Activated CD4-positive, alpha-beta memory T cell treated with anti-CD3 and anti-CD28 coated beads, Interleukin-2, amount 10 ng/mL, durations not matched to agents 7 days and 5 days (primary cell): ENCODE data around the gene FAM83D. TPM values are rescaled to one million over a fixed set of nuclear protein-coding genes. Genes with fewer than 3 reads are reported as not detected.
"Not testable (repeated sequence)": the region's sequence is repeated elsewhere in the genome, so short reads cannot be mapped to it uniquely, and the experiment has no call there.

Source experiments
- CTCF ChIA-PET: fragments of 350-600 bp; sonication (Branson Sonifier 250); formaldehyde crosslinking; loops from one replicate; lab custom pipeline; 2021; ENCODE audit warnings: antibody characterized with exemption, inconsistent platforms; lab: Charles Lee
- POLR2A ChIA-PET: fragments of 350-600 bp; sonication (Branson Sonifier 250); formaldehyde crosslinking; loops from one replicate; lab custom pipeline; 2021; ENCODE audit warnings: antibody characterized with exemption; lab: Charles Lee
- DNase-seq: peaks from one replicate; pipeline ENCODE4 v3.0.0-alpha.2; 2020
- H3K27ac Mint-ChIP-seq: one replicate; pipeline ENCODE4 v1.8.0; 2021; ENCODE audit warnings: mild to moderate bottlenecking, mixed read lengths
- H3K27me3 Mint-ChIP-seq: one replicate; pipeline ENCODE4 v1.8.0; 2021; ENCODE audit warnings: mixed read lengths
- H3K36me3 Mint-ChIP-seq: one replicate; pipeline ENCODE4 v1.8.0; 2021; ENCODE audit warnings: low read depth, mixed read lengths
- H3K4me1 Mint-ChIP-seq: one replicate; pipeline ENCODE4 v1.8.0; 2021; ENCODE audit warnings: mixed read lengths
- H3K4me3 Mint-ChIP-seq: one replicate; pipeline ENCODE4 v1.8.0; 2021; ENCODE audit warnings: mild to moderate bottlenecking, mixed read lengths
- H3K9me3 Mint-ChIP-seq: one replicate; pipeline ENCODE4 v1.8.0; 2021; ENCODE audit warnings: mixed read lengths
- total RNA-seq, 2 experiments: library from RNA; stranded (reverse); gene quantifications; one replicate each; pipeline ENCODE4 v1.2.3, GENCODE V29; 2021

The FAM83D gene
- total RNA-seq, 2 experiments from 2014 or later: 18.9 to 19.9 TPM

DNA sequence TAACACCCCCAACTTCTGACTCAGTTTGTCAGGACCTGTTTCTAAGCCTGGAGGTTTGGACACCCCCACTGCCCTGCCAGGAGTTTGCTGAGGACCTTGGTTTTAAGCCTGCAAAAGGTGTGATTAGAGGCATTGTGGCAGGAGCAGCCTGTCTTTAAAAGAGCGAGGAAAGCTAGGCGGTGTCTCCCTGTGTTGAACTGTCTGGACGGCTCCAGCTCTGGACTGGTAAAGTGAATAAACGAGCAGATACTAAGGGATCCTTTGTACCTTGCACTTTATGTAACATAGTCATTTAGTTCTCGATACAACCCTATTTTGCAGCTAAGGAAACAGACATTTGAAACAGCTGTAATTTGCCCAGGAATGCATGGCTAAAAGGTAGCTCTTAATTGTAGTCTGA lies 14.4 kb downstream of the FAM83D start:
- ChIA-PET CTCF (interaction anchor here (1.5 to 1.6 kb wide), 3 partner anchors 11 to 109 kb away, joined by 5 to 6 read pairs (median 5); no protein-coding TSS in a partner anchor), POLR2A (interaction anchor here (1.0 to 1.2 kb wide), 2 partner anchors 10 to 14 kb away, joined by 3 to 6 read pairs; no protein-coding TSS in a partner anchor)
- no peak overlapping the region for H3K27ac Mint-ChIP-seq
- H3K4me1 Mint-ChIP-seq: peaks cover 11% of the 10 kb centered on the region
- no peak for DNase-seq
- no peaks in the 10 kb centered on the region for H3K27me3 Mint-ChIP-seq
- peaks cover 61% of the 10 kb centered on the region for H3K36me3 Mint-ChIP-seq
- H3K4me3 Mint-ChIP-seq: no peak overlapping the region
- H3K9me3 Mint-ChIP-seq: no peaks in the 10 kb centered on the region

GRCh38 chr20:38941726-38942389 lies 15.6 kb downstream of the FAM83D start:
- DNase-seq: no peak
- Mint-ChIP-seq H3K27ac (no peak overlapping the region), H3K4me1 (peaks cover 9% of the 10 kb centered on the region), H3K36me3 (peaks cover 63% of the 10 kb centered on the region), H3K27me3 (no peaks in the 10 kb centered on the region), H3K4me3 (no peak overlapping the region), H3K9me3 (no peaks in the 10 kb centered on the region)
- ChIA-PET CTCF (interaction anchor here (0.7 to 1.6 kb wide), 6 partner anchors 12 to 108 kb away, joined by 3 to 6 read pairs (median 4); partner anchors contain the start of gene DHX35), POLR2A (interaction anchor here (1.1 to 1.2 kb wide), 2 partner anchors 10 to 15 kb away, joined by 3 read pairs; no protein-coding TSS in a partner anchor)

DNA sequence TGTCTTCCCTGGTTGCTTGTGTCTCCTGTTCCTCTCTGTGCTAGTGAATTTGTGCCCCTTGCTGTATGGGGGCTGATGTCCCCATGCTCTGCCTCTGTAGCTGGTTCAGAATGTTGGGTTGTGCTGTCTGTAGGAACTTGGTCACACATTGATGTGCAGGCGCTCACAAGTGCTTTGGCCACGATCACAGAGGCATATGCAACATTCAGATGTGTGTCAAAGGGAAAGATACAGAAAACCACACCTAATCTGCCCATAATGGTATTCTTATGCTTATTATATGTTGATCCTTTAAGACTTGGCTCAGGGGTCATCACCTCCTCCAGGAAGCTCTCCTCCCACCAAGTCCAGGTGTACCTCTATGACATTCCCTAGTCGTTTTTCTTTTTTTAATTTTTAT lies 18.8 kb downstream of the FAM83D start:
- Mint-ChIP-seq H3K36me3 (peaks cover 76% of the 10 kb centered on the region), H3K27me3 (no peaks in the 10 kb centered on the region), H3K4me1 (no peaks in the 10 kb centered on the region), H3K4me3 (no peak overlapping the region), H3K9me3 (no peaks in the 10 kb centered on the region), H3K27ac (no peak overlapping the region)
- CTCF ChIA-PET: no interaction called here
- DNase-seq: no peak
- POLR2A ChIA-PET: interaction anchor here (1.6 kb wide), 1 partner anchor 16 kb away, joined by 5 read pairs; no protein-coding TSS in a partner anchor

GRCh38 chr20:38946836-38947235 lies 20.6 kb downstream of the FAM83D start:
- no peak overlapping the region for H3K4me3 Mint-ChIP-seq
- no peaks in the 10 kb centered on the region for H3K4me1 Mint-ChIP-seq
- DNase-seq: no peak
- peaks cover 81% of the 10 kb centered on the region for H3K36me3 Mint-ChIP-seq
- CTCF ChIA-PET: no interaction called here
- H3K27ac Mint-ChIP-seq: no peak overlapping the region
- POLR2A ChIA-PET: no interaction called here
- no peaks in the 10 kb centered on the region for H3K9me3 Mint-ChIP-seq
- H3K27me3 Mint-ChIP-seq: no peaks in the 10 kb centered on the region

- H3K27me3 Mint-ChIP-seq: no peaks in the 10 kb centered on the region
- no peak overlapping the region for H3K4me3 Mint-ChIP-seq
- H3K9me3 Mint-ChIP-seq: no peaks in the 10 kb centered on the region
- no peak overlapping the region for H3K27ac Mint-ChIP-seq
- DNase-seq: no peak
- CTCF ChIA-PET: no interaction called here
- POLR2A ChIA-PET: no interaction called here
- H3K36me3 Mint-ChIP-seq: peaks cover 79% of the 10 kb centered on the region
- H3K4me1 Mint-ChIP-seq: no peaks in the 10 kb centered on the region
These were observed 21.7 kb downstream of the FAM83D start for GRCh38 chr20:38947931-38948362.

DNA sequence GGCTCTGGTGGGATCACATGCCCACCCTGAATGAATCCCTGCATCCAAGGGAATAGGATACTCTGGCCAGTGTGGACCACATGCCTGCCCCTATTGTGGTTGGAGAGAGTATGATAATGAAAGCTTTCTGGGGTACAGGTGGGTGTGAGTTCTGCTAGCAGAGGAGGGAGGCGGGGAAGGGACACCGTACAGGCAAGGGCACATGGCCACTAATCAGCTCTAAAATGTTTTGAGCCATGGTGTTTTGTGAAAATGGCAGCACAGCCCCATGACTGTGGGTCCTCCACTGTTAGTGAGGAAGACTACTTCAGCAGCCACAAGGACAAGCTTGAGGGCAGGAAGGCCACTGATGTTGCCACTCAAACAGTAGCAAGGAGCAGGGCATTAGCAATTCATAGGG lies 24.0 kb downstream of the FAM83D start:
- H3K27me3 Mint-ChIP-seq: no peaks in the 10 kb centered on the region
- H3K4me3 Mint-ChIP-seq: no peak overlapping the region
- peaks cover 71% of the 10 kb centered on the region for H3K36me3 Mint-ChIP-seq
- H3K27ac Mint-ChIP-seq: no peak overlapping the region
- H3K4me1 Mint-ChIP-seq: no peaks in the 10 kb centered on the region
- H3K9me3 Mint-ChIP-seq: no peaks in the 10 kb centered on the region
- DNase-seq: no peak
- ChIA-PET POLR2A (interaction anchor here (3.5 kb wide), 1 partner anchor 12 kb away, joined by 21 read pairs; the partner anchor contains the start of gene DHX35), CTCF (interaction anchor here (0.7 kb wide), 1 partner anchor 20 kb away, joined by 3 read pairs; no protein-coding TSS in a partner anchor)

DNA sequence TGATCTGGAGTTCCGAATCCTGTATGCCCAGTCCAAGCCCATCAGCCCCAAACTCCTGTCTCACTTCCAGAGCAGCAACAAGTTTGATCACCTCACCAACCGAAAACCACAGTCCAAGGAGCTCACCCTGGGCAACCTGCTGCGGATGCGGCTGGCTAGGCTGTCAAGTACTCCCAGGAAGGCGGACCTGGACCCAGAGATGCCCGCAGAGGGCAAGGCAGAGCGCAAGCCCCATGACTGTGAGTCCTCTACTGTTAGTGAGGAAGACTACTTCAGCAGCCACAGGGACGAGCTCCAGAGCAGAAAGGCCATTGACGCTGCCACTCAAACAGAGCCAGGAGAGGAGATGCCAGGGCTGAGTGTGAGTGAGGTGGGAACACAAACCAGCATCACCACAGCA lies 25.4 kb downstream of the FAM83D start:
- peaks cover 64% of the 10 kb centered on the region for H3K36me3 Mint-ChIP-seq
- no peaks in the 10 kb centered on the region for H3K4me1 Mint-ChIP-seq
- CTCF ChIA-PET: interaction anchor here (0.8 kb wide), 1 partner anchor 11 kb away, joined by 3 read pairs; the partner anchor contains the start of gene DHX35
- H3K27me3 Mint-ChIP-seq: no peaks in the 10 kb centered on the region
- POLR2A ChIA-PET: interaction anchor here (3.5 kb wide), 1 partner anchor 10 kb away, joined by 21 read pairs; the partner anchor contains the start of gene DHX35
- H3K4me3 Mint-ChIP-seq: no peak overlapping the region
- no peaks in the 10 kb centered on the region for H3K9me3 Mint-ChIP-seq
- DNase-seq: no peak
- H3K27ac Mint-ChIP-seq: no peak overlapping the region

- no peaks in the 10 kb centered on the region for H3K4me1 Mint-ChIP-seq
- H3K36me3 Mint-ChIP-seq: peaks cover 59% of the 10 kb centered on the region
- no peak overlapping the region for H3K27ac Mint-ChIP-seq
- no peaks in the 10 kb centered on the region for H3K27me3 Mint-ChIP-seq
- ChIA-PET CTCF (interaction anchor here (0.8 kb wide), 1 partner anchor 10 kb away, joined by 3 read pairs; the partner anchor contains the start of gene DHX35), POLR2A (interaction anchor here (3.5 kb wide), 1 partner anchor 10 kb away, joined by 21 read pairs; the partner anchor contains the start of gene DHX35)
- H3K4me3 Mint-ChIP-seq: no peak overlapping the region
- no peaks in the 10 kb centered on the region for H3K9me3 Mint-ChIP-seq
- no peak for DNase-seq
These were observed 25.9 kb downstream of the FAM83D start for GRCh38 chr20:38952153-38952552.

DNA sequence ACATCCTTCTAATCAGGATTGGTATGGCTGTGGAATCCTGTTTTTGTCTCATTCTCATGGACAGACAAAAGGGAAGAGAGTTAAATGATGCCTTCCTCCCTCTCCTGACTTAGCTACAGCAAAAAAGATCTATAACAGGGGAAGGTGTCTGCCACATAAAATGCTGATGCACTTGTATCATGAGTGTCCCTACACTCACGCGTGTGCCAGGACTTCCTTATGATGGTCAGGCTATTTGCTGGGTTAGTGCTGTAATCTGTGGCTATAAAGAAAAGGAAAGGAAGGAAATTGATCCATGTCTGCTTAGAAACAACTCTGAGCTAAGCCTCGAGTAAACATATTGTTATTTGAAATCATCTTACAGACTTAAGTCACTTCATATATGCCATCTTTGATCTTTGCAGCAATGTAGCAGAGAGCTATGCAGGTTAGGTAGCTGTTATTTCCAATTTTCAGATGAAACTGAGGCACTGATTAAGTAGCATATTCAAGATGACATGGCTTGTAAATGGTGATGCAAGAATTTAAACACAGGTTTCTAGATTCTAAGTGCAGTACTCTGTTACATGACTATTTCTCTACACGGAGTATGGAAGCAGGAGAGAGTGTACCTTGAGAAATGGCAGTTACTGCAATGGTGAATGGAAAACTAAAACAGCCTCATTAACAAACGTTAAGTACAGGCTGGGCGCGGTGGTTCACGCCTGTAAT lies 27.6 kb downstream of the FAM83D start:
- H3K36me3 Mint-ChIP-seq: peaks cover 44% of the 10 kb centered on the region
- POLR2A ChIA-PET: interaction anchor here (1.6 kb wide), 1 partner anchor 9 kb away, joined by 6 read pairs; the partner anchor contains the start of gene DHX35
- H3K9me3 Mint-ChIP-seq: no peaks in the 10 kb centered on the region
- no peaks in the 10 kb centered on the region for H3K27me3 Mint-ChIP-seq
- no peak overlapping the region for H3K27ac Mint-ChIP-seq
- H3K4me1 Mint-ChIP-seq: no peaks in the 10 kb centered on the region
- no peak for DNase-seq
- H3K4me3 Mint-ChIP-seq: no peak overlapping the region
- CTCF ChIA-PET: interaction anchor here (1.1 to 2.1 kb wide), 2 partner anchors 12 to 28 kb away, joined by 3 to 5 read pairs; partner anchors contain the start of gene FAM83D

DNA sequence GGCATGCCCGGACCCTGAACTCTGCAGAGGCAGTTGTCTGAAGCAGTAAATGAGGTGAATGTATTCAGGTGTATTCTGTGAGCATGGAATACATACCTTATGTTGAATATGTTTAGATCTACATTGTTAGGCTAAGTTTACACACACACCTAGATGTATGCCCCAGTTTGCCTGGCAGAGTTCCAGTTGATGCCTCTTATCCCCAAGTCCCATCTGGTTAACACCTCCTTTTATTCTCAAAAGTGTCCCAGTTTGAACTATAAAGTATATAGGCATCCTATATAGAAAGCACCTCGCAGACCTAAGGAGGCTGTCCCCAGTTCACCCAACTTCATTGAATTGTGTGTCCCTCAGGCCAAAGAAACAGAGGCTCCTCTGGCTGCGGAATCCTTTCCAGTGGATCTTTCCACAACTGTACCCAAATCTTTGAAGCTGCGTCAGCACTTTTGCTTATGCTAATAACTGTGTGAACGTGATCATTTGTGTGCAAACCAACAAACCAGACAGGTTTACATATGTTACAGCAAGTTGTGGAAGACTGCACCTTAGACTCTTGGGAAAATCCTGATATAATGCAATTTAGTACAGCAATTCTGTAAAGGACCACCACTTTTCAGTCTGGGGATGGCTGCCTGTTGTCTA lies 31.1 kb downstream of the FAM83D start:
- Mint-ChIP-seq H3K27ac (no peak overlapping the region), H3K4me1 (peaks cover 13% of the 10 kb centered on the region), H3K27me3 (no peaks in the 10 kb centered on the region), H3K4me3 (no peak overlapping the region), H3K9me3 (no peaks in the 10 kb centered on the region), H3K36me3 (peaks cover 12% of the 10 kb centered on the region)
- ChIA-PET CTCF (no interaction called here), POLR2A (no interaction called here)
- DNase-seq: no peak

DNA sequence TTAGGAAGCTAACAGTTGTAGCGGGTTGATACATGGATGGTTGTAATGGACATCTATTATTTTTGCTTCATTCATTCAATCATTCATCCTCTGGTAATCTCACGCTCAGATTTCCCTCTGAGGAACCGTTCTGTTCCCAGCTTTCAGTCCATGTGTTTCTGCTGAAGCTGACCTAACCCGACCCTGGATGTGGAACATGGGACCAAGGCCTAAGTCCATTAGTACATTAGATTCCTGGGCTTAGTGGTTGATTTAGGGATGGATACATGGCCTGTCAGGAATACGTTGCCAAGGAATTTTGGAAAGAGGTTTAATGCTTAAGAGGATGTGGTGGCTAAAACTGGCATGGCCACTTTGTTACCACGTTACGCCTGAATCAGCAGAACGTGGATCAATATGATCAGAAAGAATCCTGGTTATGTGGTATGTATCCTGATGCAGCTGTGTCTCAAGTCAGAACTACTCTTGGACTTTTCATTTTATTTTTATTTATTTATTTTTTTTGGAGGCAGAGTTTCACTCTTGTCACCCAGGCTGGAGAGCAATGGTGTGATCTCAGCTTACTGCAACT lies 31.8 kb downstream of the FAM83D start:
- no peaks in the 10 kb centered on the region for H3K27me3 Mint-ChIP-seq
- no peak overlapping the region for H3K27ac Mint-ChIP-seq
- peaks cover 8% of the 10 kb centered on the region for H3K36me3 Mint-ChIP-seq
- DNase-seq: no peak
- CTCF ChIA-PET: no interaction called here
- POLR2A ChIA-PET: no interaction called here
- no peaks in the 10 kb centered on the region for H3K9me3 Mint-ChIP-seq
- no peak overlapping the region for H3K4me3 Mint-ChIP-seq
- H3K4me1 Mint-ChIP-seq: peaks cover 18% of the 10 kb centered on the region

- DNase-seq, H3K27me3 Mint-ChIP-seq, CTCF ChIA-PET, H3K4me3 Mint-ChIP-seq, H3K27ac Mint-ChIP-seq, H3K9me3 Mint-ChIP-seq, H3K36me3 Mint-ChIP-seq: not testable (repeated sequence)
- H3K4me1 Mint-ChIP-seq: peaks cover 31% of the 10 kb centered on the region
- POLR2A ChIA-PET: interaction anchor here (1.6 to 3.2 kb wide), 2 partner anchors 32 to 153 kb away, joined by 4 to 65 read pairs; partner anchors contain the start of gene FAM83D
These were observed 34.0 kb downstream of the FAM83D start for GRCh38 chr20:38960187-38960687.
